Colonic mucosa (tissue), 4 donors: Measurements from ENCODE around the gene INTS11. TPM values are rescaled to one million over a fixed set of nuclear protein-coding genes. Genes with fewer than 3 reads are reported as not detected.

Source experiments
- DNase-seq: peaks from one replicate; pipeline ENCODE4 v3.0.0-alpha.2; 2020
- H3K27ac ChIP-seq: fragments of 200-600 bp; one replicate; pipeline ENCODE4 v1.8.0; 2021
- H3K27me3 ChIP-seq: fragments of 200-600 bp; one replicate; pipeline ENCODE4 v1.8.0; 2021
- H3K36me3 ChIP-seq: fragments of 200-600 bp; one replicate; pipeline ENCODE4 v1.8.0; 2021
- H3K4me1 ChIP-seq: fragments of 200-600 bp; one replicate; pipeline ENCODE4 v1.8.0; 2021; ENCODE audit warnings: mild to moderate bottlenecking
- H3K4me3 ChIP-seq: fragments of 200-600 bp; one replicate; pipeline ENCODE4 v1.8.0; 2021
- H3K9ac ChIP-seq, 2 donors: one replicate each; pipeline ENCODE4 v1.7.0; 2013; ENCODE audit warnings: control low read depth in 2 of 2, low read depth in 2 of 2, low read length in 2 of 2
- H3K9me3 ChIP-seq: fragments of 200-600 bp; one replicate; pipeline ENCODE4 v1.8.0; 2021
- intact Hi-C: fragments of 100-400 bp; cut with DNase I; formaldehyde crosslinking; loops from one replicate; pipeline ENCODE4 v1.14.1; 2022
- total RNA-seq, 2 donors: library from RNA; stranded (reverse); fragmentation: NEBNext Ultra II Directional in 1 of 2; extraction: Animal tissue kit (Norgen Biotek cat#: 25700) in 1 of 2; gene quantifications; one replicate each; pipeline ENCODE4 v1.2.1, GENCODE V29; 2021
- TF ChIP-seq, protein P1 (sequence below): fragments of 200-600 bp; IDR thresholded peaks from one replicate; pipeline ENCODE4 v1.8.0; 2022; ENCODE audit warnings: antibody characterized with exemption, mild to moderate bottlenecking
- donor health status: healthy.
- donor health status: DM: no; HTN: no; CAD: no.
- donor health status: DM: no; HTN: no; CAD: no.

INTS11 gene
- total RNA-seq, 2 donors from 2014 or later: 70.6 to 126 TPM

DNA sequence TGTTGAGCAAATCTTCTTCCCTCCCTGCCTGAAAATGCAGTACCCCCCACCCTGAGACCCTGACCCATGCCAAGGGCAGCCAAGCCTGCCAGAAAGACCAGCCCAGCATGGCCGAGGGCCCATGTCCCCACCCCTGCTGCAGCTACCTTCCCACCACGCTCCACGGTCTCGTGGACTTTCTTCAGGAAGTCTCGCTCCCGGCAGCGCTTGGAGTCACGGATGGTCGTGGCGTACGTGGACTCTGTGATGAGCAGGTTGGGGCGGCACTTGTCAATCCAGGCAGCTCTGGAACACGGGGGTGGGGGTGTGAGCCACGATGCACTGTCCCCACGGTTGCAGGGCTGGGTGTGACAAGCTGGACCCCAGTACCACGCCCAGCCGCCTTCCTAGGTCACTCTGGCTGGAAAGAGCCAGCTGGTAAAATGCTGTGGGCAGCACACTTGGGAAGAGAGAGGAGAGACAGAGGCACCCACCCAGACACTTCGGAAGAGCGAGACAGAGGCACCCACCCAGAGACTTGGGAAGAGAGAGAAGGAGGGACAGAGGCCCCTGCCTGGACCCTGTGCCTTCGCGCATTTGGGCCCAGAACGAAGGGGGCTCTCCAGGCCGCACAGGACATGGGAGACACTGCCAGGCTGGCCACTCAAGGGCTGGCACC, 9.7 kb downstream of the INTS11 start:
- H3K9ac ChIP-seq: no peak overlapping the region
- intact Hi-C loops: no loop called here
- no peaks in the 10 kb centered on the region for H3K36me3 ChIP-seq
- H3K4me1 ChIP-seq: no peaks in the 10 kb centered on the region
- no peak overlapping the region for H3K4me3 ChIP-seq
- no peaks in the 10 kb centered on the region for H3K27me3 ChIP-seq
- no peak for DNase-seq
- no peak overlapping the region for H3K27ac ChIP-seq
- TF ChIP-seq, protein P1, sequence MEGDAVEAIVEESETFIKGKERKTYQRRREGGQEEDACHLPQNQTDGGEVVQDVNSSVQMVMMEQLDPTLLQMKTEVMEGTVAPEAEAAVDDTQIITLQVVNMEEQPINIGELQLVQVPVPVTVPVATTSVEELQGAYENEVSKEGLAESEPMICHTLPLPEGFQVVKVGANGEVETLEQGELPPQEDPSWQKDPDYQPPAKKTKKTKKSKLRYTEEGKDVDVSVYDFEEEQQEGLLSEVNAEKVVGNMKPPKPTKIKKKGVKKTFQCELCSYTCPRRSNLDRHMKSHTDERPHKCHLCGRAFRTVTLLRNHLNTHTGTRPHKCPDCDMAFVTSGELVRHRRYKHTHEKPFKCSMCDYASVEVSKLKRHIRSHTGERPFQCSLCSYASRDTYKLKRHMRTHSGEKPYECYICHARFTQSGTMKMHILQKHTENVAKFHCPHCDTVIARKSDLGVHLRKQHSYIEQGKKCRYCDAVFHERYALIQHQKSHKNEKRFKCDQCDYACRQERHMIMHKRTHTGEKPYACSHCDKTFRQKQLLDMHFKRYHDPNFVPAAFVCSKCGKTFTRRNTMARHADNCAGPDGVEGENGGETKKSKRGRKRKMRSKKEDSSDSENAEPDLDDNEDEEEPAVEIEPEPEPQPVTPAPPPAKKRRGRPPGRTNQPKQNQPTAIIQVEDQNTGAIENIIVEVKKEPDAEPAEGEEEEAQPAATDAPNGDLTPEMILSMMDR: no peak
- H3K9me3 ChIP-seq: no peaks in the 10 kb centered on the region

GRCh38 chr1:1314237-1314586, 10.2 kb downstream of the INTS11 start:
- intact Hi-C loops: no loop called here
- H3K9ac ChIP-seq: no peak overlapping the region
- H3K4me1 ChIP-seq: peaks cover 5% of the 10 kb centered on the region
- TF ChIP-seq, protein P1: no peak
- H3K27ac ChIP-seq: no peak overlapping the region
- no peak for DNase-seq
- no peaks in the 10 kb centered on the region for H3K27me3 ChIP-seq
- no peaks in the 10 kb centered on the region for H3K36me3 ChIP-seq
- no peaks in the 10 kb centered on the region for H3K9me3 ChIP-seq
- H3K4me3 ChIP-seq: no peak overlapping the region

DNA sequence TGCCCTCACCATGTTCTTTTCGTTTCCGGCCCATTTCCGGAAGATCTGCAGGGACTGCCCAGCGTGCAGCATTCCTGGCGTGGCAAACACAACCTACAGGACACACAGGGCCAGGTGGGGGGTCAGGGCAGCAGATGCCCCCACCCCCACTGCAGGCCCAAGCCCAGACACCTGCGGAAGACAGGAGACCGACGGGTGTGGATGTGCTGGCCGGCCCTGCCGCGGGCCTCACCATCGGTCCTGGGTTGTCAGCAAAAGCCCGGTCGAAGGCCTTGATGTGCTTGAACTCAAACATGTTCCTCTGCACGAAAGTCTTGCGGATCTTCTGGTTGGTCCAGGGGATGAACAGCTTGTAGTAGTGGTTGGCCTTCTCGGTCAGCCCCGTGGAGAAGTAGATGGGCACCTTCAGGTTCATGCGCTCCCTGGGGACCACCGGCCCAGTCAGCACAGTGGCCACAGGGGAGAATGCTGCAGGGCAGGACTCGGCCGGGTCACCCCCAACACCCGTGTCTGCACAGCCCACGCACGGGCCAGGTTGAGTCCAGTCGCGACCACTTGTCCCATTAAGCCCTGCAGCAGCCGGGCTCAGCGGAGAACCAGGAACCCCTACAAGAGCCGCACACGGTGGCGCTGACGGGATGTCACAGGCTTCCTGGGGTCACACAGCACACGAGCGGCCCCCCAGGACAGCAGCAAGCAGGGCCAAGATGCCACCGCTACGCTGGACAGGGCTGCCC, 10.8 kb downstream of the INTS11 start:
- Histone ChIP-seq H3K9me3 (no peaks in the 10 kb centered on the region), H3K36me3 (no peaks in the 10 kb centered on the region), H3K27ac (no peak overlapping the region), H3K4me1 (peaks cover 5% of the 10 kb centered on the region), H3K4me3 (no peak overlapping the region), H3K27me3 (no peaks in the 10 kb centered on the region), H3K9ac (no peak overlapping the region)
- no peak for DNase-seq
- intact Hi-C loops: no loop called here
- TF ChIP-seq, protein P1: no peak

- intact Hi-C loops: no loop called here
- Histone ChIP-seq H3K27ac (no peak overlapping the region), H3K4me3 (no peak overlapping the region), H3K9me3 (no peaks in the 10 kb centered on the region), H3K27me3 (no peaks in the 10 kb centered on the region), H3K36me3 (no peaks in the 10 kb centered on the region), H3K4me1 (peaks cover 5% of the 10 kb centered on the region), H3K9ac (no peak overlapping the region)
- DNase-seq: no peak
- TF ChIP-seq, protein P1: no peak
Observed at GRCh38 chr1:1312450-1313314, 11.8 kb downstream of the INTS11 start.
